Mononuclear cell (primary cell): ENCODE results near the gene TNFSF12. TPM values are rescaled to one million over a fixed set of nuclear protein-coding genes. Genes with fewer than 3 reads are reported as not detected.

ENCODE experiments used
- H3K27me3 ChIP-seq: 2 replicates; pipeline ENCODE4 v1.6.0; 2011; ENCODE audit warnings: low read length, control low read depth; ENCODE audit not compliant: insufficient read depth
- H3K4me1 ChIP-seq: 2 replicates; pipeline ENCODE4 v1.5.1; 2011; ENCODE audit warnings: mild to moderate bottlenecking, low read length, control low read depth; ENCODE audit not compliant: insufficient read depth
- H3K4me3 ChIP-seq: 2 replicates; pipeline ENCODE4 v1.5.1; 2011; ENCODE audit warnings: mild to moderate bottlenecking, low read length, moderate library complexity
- H3K9me3 ChIP-seq: 2 replicates; pipeline ENCODE4 v1.5.1; 2011; ENCODE audit warnings: low read depth, mild to moderate bottlenecking, control low read depth, low read length
- total RNA-seq: library from RNA; depleted of rRNA; stranded (reverse); fragments of >200 nt; gene quantifications from one replicate; pipeline ENCODE4 v1.2.3, GENCODE V29; 2012

Gene TNFSF12
- total RNA-seq, 1 donor, result 14.4 TPM

DNA sequence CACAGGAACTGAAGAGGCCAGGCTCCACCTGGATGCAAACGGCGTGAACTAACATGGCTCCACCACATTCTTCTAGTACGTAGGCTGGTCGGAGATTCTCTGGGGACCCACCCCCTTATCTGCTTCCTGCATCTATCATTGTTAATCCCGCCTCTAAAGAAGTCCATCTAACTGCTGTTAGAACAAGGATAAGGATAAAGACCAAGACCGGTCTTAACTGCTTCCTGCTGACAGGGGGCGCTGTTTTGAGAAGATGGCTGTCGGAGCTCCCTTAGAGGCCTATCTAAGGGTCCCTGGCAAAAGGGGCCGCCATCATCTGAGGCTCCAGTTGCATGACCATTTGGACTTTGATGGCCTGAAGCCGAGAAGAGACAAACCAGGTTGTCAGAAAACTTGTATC lies 25.8 kb upstream of the TNFSF12 start:
- H3K9me3 ChIP-seq, result no peaks in the 10 kb centered on the region

DNA sequence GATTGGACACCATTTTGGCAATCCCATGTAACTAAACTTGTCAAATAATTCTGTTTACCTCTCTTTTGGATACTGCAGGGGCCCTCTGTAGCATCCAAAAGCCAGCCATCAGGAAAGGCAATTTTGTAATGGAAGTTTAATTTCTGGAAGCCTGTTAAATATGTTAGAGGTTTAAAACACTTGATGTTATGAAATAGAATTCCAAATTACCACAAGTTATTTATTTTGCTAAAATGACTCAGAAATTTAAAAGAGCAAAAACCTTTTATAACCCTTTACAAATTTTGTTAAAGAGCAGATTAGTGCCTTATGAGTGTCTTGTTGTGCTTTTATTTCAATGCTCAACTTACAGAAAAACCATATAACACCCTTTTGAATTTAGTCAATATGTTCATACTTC lies 20.0 kb upstream of the TNFSF12 start:
- H3K4me3 ChIP-seq, result no peak overlapping the region
- H3K4me1 ChIP-seq, result no peaks in the 10 kb centered on the region
- no peaks in the 10 kb centered on the region for H3K27me3 ChIP-seq
- H3K9me3 ChIP-seq, result peaks cover 4% of the 10 kb centered on the region

More for the DNA sequence above, 25.8 kb upstream of the TNFSF12 start:
- Histone ChIP-seq H3K4me1 (no peaks in the 10 kb centered on the region), H3K4me3 (no peak overlapping the region), H3K27me3 (no peaks in the 10 kb centered on the region)

DNA sequence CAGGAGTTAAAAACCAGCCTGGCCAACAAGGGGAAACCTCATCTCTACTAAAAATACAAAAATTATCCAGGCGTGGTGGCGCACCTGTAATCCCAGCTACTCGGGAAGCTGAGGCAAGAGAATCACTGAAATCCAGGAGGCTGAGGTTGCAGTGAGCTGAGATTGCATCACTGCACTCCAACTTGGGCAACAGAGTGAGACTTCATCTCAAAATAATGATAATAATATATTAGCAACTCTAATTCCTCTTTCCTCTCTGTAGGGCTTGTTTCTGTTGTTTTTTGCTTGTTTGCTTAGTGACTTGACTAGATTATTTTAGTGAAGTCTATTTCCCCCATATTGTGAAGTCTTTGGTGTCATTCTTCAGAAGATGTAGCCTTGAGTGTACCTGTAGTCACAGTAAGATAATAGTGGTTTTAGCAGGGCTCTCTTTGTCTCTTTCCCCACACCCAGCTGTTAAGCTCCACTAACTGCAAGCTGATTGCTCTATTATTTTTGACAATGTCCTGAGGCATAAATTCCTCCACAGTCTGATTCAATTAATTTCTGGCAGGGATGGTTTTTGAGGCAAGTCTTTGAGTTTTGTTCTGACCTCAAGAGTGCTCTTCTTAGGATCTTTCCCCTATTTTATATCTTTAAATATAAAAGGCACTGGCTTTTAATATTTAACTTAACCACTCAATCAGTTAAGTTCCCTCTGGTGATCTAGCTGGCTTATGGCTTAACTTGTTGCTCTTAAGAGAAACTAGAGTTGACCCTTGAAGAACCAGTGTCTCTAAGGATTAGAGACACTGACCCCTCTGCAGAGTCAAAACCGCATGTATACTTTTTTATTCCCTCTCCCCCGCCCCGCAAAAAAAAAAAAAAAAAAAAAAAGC lies 18.6 kb upstream of the TNFSF12 start:
- Histone ChIP-seq H3K27me3 (no peaks in the 10 kb centered on the region), H3K9me3 (peaks cover 4% of the 10 kb centered on the region), H3K4me3 (no peak overlapping the region), H3K4me1 (no peaks in the 10 kb centered on the region)

GRCh38 chr17:7538050-7538449 lies 10.8 kb upstream of the TNFSF12 start:
- no peaks in the 10 kb centered on the region for H3K9me3 ChIP-seq
- H3K27me3 ChIP-seq, result no peaks in the 10 kb centered on the region
- H3K4me3 ChIP-seq, result no peak overlapping the region
- H3K4me1 ChIP-seq, result no peaks in the 10 kb centered on the region

- H3K4me3 ChIP-seq, result no peak overlapping the region
- H3K27me3 ChIP-seq, result no peaks in the 10 kb centered on the region
- no peaks in the 10 kb centered on the region for H3K9me3 ChIP-seq
- H3K4me1 ChIP-seq, result no peaks in the 10 kb centered on the region
Measured at GRCh38 chr17:7538891-7539545, 9.8 kb upstream of the TNFSF12 start.

- Histone ChIP-seq H3K9me3 (no peaks in the 10 kb centered on the region), H3K4me1 (no peaks in the 10 kb centered on the region), H3K4me3 (no peak overlapping the region), H3K27me3 (no peaks in the 10 kb centered on the region)
Measured at GRCh38 chr17:7541074-7541621, 7.7 kb upstream of the TNFSF12 start.

DNA sequence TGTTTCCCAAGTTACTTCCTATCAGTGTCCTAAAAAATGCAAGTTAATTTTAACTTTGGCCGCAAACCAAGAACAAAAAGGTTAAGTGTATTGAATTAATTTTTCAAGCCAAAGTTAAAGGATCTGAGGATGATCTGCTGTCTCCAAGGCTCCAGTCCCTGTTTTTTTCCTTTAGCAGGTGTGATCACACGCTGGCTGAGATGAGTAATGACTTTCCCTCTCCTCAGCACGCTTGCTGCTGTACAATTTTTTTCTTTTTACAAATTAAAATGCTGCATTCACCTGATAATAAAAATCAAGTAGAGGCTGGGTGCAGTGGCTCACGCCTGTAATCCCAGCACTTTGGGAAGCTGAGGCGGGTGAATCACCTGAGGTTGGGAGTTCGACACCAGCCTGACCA lies 3.9 kb upstream of the TNFSF12 start:
- Histone ChIP-seq H3K27me3 (no peaks in the 10 kb centered on the region), H3K4me3 (no peak overlapping the region), H3K4me1 (peaks cover 18% of the 10 kb centered on the region), H3K9me3 (no peaks in the 10 kb centered on the region)

DNA sequence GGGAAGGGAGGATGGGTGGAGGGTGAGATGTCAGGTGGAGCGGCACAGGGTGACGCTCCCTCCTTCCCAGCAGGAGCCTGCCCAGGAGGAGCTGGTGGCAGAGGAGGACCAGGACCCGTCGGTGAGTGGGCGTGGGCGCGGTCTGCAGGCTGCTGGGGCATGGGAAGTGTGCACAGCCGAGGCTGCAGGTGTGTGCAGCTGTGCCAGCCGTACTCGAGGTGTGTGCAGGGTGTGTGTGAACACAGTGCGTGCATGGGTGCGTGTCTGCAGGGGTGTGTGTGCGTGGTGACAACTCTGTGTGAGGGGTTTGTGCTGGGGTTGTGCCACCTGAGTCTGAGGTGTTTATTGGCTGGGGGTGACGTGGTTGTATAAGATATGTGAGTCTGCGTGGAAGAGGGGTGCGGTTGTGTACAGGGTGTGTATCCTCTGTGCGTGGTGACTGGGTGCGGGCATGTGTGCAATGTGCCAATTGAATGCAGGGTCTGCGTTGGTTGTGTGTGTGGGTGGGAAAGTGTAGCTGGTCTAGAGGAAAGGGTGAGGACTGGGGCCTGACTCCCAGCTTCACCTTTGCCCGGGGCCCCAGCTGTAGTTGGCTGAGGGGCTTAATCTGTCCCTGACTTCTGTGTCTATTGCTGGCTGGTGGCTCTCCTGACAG lies 670 bp downstream of the TNFSF12 start:
- Histone ChIP-seq H3K4me1 (peaks cover 63% of the 10 kb centered on the region), H3K27me3 (no peaks in the 10 kb centered on the region), H3K9me3 (no peaks in the 10 kb centered on the region), H3K4me3 (peak overlapping the region; percentile 52)

- Histone ChIP-seq H3K4me1 (peaks cover 71% of the 10 kb centered on the region), H3K27me3 (no peaks in the 10 kb centered on the region), H3K4me3 (no peak overlapping the region), H3K9me3 (no peaks in the 10 kb centered on the region)
Measured at GRCh38 chr17:7550344-7550743, 1.5 kb downstream of the TNFSF12 start.

DNA sequence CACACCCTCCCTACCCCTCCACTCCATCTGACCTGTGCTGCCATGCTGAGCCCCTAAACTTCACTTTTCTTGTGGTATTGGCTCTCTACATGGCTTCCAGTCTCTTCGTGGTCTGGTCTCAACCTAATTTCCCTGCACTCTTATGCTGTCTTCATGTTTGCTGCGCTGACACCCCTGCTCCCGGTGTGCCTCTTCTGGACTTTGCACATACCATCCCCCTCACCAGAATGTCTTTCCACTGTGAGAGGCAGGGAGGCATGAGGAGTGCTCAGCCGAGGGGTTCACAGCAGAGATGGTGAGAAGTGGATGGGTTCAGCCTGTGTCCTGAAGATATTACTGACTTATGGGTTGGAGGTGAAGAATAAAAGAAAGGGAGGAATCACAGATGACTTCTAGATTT lies 2.5 kb downstream of the TNFSF12 start:
- no peaks in the 10 kb centered on the region for H3K9me3 ChIP-seq
- no peaks in the 10 kb centered on the region for H3K27me3 ChIP-seq
- peaks cover 75% of the 10 kb centered on the region for H3K4me1 ChIP-seq
- no peak overlapping the region for H3K4me3 ChIP-seq

- Histone ChIP-seq H3K27me3 (no peaks in the 10 kb centered on the region), H3K4me3 (no peak overlapping the region), H3K9me3 (no peaks in the 10 kb centered on the region), H3K4me1 (peaks cover 85% of the 10 kb centered on the region)
Measured at GRCh38 chr17:7552621-7553051, 3.8 kb downstream of the TNFSF12 start.

- H3K4me1 ChIP-seq, result peaks cover 87% of the 10 kb centered on the region
- no peaks in the 10 kb centered on the region for H3K27me3 ChIP-seq
- H3K9me3 ChIP-seq, result no peaks in the 10 kb centered on the region
- H3K4me3 ChIP-seq, result no peak overlapping the region
Measured at GRCh38 chr17:7553356-7553755, 4.5 kb downstream of the TNFSF12 start.

DNA sequence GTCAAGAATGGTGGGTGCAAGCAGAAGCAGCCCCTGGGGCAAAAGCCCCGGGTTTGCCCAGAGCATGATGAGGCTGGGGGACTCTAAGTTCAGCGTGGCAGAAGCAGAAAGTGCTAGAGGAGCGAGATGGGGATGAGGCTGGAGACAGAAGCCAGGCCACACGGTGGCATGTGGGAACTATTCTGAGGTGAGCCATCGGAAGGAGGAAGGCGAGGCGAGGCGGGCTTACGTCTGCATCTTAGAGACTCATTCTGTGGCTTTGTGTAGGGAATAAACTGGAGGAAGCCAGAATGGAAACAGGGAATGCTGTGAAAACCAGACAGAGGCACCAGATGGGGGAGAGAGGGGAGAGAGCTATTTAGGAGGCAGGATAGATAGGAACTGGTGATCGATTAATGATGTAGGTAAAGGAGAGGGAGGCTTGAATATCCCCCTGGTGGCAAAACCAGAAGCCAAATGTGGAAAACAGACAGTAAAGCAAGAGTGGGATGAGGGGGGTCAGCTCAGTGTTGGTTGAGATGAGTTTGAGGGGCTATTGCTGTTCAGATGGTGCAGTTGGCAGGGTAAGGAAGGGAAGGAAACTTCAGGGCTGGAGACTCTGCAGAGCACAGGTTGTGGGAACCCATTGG lies 6.6 kb downstream of the TNFSF12 start:
- Histone ChIP-seq H3K4me1 (peaks cover 88% of the 10 kb centered on the region), H3K9me3 (no peaks in the 10 kb centered on the region), H3K27me3 (no peaks in the 10 kb centered on the region), H3K4me3 (no peak overlapping the region)

DNA sequence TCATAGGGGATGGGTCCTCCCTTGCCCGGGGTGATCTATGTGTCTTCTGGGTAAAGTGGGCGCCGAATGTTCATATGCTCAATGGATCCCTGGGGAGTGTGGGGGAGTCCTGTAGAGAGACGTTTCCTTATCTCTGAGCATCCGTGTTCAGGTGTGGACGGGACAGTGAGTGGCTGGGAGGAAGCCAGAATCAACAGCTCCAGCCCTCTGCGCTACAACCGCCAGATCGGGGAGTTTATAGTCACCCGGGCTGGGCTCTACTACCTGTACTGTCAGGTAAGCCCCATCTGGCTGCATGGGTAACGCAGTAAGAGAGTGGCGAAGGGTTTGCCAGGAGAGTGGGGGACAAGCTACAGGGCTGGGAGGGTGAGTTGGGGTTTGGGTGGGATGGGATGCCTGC lies 7.8 kb downstream of the TNFSF12 start:
- Histone ChIP-seq H3K4me3 (no peak overlapping the region), H3K9me3 (no peaks in the 10 kb centered on the region), H3K27me3 (no peaks in the 10 kb centered on the region), H3K4me1 (peaks cover 87% of the 10 kb centered on the region)
